GM23338 (cell line): ENCODE measurements around the gene ADM2.

Experiments
- CTCF ChIP-seq, 2 experiments: fragments of 200-600 bp in 1 of 2; sonication (generic) in 1 of 2; conservative IDR thresholded peaks; 2 replicates each; pipeline versions ENCODE4 v1.5.1 to v1.6.1; 2016 to 2017; ENCODE audit warnings: antibody characterized with exemption in 2 of 2, low read depth in 2 of 2, mild to moderate bottlenecking in 2 of 2, moderate library complexity in 1 of 2
- ETS1 ChIP-seq: IDR thresholded peaks from 2 replicates; pipeline ENCODE4 v1.6.1; 2016; ENCODE audit warnings: antibody characterized with exemption
- EZH2 ChIP-seq: fragments of 200-600 bp; sonication (generic); IDR thresholded peaks from one replicate; pipeline ENCODE4 v1.8.0; 2017; ENCODE audit warnings: antibody characterized with exemption, mild to moderate bottlenecking, low read depth; ENCODE audit not compliant: unreplicated experiment
- EZH2phosphoT487 ChIP-seq: fragments of 200-600 bp; sonication (generic); IDR thresholded peaks from one replicate; pipeline ENCODE4 v1.8.1; 2018; ENCODE audit warnings: antibody characterized with exemption; ENCODE audit not compliant: unreplicated experiment
- JUNB ChIP-seq: IDR thresholded peaks from one replicate; pipeline ENCODE4 v1.6.1; 2016; ENCODE audit warnings: antibody characterized with exemption; ENCODE audit not compliant: unreplicated experiment
- POLR2AphosphoS5 ChIP-seq: IDR thresholded peaks from 2 replicates; pipeline ENCODE4 v1.6.1; 2016; ENCODE audit warnings: antibody characterized with exemption, low read depth
- REST ChIP-seq: IDR thresholded peaks from one replicate; pipeline ENCODE4 v1.6.1; 2018; ENCODE audit warnings: antibody characterized with exemption; ENCODE audit not compliant: unreplicated experiment
- STAT1 ChIP-seq: IDR thresholded peaks from one replicate; pipeline ENCODE4 v1.6.1; 2016; ENCODE audit warnings: antibody characterized with exemption; ENCODE audit not compliant: unreplicated experiment
- ZNF331 ChIP-seq: fragments of 250-450 bp; sonication (Bioruptor Pico); IDR thresholded peaks from 2 replicates; pipeline ENCODE4 v1.5.0; 2020; ENCODE audit warnings: low read depth, mild to moderate bottlenecking, moderate library complexity

GRCh38 chr22:50464451-50464850, 16.9 kb upstream of the ADM2 start:
- TF ChIP-seq CTCF (conservative IDR thresholded peaks at IDR 0.05; ENCODE audit: low read depth in 2 of 2) = no peak
- no peak for TF ChIP-seq EZH2phosphoT487
- TF ChIP-seq EZH2 = no peak
- no peak for TF ChIP-seq POLR2AphosphoS5
- no peak for TF ChIP-seq REST
- no peak for TF ChIP-seq JUNB
- no peak for TF ChIP-seq STAT1
- TF ChIP-seq ZNF331 (CRISPR knock-in tag) = no peak
- TF ChIP-seq ETS1 = no peak
